Hematopoietic multipotent progenitor cell treated with erythropoietin and hydrocortisone succinate and interleukin-3 and kit ligand, for 17 days (in vitro differentiated cells): ENCODE results near the gene PROB1.
"Not testable (repeated sequence)": the region's sequence is repeated elsewhere in the genome, so short reads cannot be mapped to it uniquely, and the experiment has no call there.

Source experiments
- DNase-seq: peaks from one replicate; pipeline ENCODE4 v3.0.0-alpha.2; 2015; ENCODE audit warnings: low spot score

PROB1 gene, protein sequence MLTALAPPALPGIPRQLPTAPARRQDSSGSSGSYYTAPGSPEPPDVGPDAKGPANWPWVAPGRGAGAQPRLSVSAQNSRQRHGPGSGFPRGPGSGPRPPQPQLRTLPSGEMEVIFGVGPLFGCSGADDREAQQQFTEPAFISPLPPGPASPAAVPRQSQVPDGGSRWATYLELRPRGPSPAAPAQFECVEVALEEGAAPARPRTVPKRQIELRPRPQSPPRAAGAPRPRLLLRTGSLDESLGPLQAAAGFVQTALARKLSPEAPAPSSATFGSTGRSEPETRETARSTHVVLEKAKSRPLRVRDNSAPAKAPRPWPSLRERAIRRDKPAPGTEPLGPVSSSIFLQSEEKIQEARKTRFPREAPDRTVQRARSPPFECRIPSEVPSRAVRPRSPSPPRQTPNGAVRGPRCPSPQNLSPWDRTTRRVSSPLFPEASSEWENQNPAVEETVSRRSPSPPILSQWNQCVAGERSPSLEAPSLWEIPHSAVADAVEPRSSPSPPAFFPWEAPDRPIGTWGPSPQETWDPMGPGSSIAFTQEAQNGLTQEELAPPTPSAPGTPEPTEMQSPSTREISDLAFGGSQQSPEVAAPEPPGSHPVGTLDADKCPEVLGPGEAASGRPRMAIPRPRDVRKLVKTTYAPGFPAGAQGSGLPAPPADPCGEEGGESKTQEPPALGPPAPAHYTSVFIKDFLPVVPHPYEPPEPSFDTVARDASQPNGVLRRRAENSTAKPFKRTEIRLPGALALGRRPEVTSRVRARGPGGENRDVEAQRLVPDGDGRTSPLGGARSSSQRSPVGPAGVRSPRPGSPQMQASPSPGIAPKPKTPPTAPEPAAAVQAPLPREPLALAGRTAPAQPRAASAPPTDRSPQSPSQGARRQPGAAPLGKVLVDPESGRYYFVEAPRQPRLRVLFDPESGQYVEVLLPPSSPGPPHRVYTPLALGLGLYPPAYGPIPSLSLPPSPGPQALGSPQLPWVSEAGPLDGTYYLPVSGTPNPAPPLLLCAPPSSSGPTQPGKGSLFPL

DNA sequence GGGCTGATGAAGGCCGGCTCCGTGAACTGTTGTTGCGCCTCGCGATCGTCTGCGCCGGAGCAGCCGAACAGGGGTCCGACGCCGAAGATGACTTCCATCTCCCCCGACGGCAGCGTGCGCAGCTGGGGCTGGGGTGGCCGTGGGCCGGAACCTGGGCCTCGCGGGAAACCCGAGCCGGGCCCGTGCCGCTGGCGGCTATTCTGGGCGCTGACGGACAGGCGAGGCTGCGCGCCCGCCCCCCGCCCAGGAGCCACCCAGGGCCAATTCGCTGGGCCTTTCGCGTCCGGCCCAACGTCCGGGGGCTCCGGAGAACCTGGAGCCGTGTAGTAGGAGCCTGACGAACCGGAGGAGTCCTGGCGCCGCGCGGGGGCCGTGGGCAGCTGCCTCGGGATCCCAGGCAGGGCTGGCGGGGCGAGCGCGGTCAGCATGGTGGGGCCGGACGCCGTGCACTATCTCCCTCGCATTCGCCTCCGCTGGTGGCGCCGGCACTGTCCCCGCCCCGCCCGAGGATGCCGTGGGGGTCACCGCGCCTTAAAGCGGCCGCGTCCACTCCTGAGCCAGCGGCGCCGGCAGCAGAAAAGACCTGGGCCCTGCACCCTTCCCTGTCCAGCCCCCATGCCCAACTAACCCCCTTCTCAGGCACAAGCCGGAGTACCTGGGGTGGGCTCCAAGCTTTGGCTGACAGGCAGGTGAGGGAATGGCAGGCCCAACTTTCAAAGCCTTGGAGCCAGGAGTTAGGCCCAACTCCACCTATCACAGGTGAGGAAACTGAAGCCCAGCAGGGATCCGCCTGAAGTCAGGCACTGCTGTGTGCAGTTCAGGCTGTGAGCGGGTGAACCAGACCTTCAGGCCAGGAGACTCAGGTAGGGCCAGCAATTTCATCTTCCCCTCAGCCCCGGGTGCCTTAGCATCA lies at the start of gene PROB1:
Gene PROB1, minus strand, starts transcription at position 451 of the 913 bp plus-strand sequence. Its CDS starts 23 bp downstream, at position 428.
- no peak for DNase-seq

GRCh38 chr5:139443831-139444453 lies 49.0 kb upstream of the PROB1 start:
- DNase-seq = no peak

DNA sequence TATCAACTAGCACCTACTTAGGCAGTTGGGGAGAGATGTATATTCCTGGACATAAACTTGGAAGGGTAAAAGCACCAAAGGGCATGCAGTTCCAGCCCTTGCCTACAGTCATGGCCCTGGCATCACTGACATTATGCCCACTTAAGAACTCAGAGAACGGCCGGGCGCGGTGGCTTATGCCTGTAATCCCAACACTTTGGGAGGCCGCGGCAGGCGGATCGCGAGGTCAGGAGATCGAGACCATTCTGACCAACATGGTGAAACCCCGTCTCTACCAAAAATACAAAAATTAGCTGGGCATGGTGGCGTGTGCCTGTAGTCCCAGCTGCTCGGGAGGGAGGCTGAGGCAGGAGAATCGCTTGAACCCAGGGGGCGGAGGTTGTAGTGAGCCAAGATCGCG lies 45.5 kb upstream of the PROB1 start:
- DNase-seq = not testable (repeated sequence)

DNA sequence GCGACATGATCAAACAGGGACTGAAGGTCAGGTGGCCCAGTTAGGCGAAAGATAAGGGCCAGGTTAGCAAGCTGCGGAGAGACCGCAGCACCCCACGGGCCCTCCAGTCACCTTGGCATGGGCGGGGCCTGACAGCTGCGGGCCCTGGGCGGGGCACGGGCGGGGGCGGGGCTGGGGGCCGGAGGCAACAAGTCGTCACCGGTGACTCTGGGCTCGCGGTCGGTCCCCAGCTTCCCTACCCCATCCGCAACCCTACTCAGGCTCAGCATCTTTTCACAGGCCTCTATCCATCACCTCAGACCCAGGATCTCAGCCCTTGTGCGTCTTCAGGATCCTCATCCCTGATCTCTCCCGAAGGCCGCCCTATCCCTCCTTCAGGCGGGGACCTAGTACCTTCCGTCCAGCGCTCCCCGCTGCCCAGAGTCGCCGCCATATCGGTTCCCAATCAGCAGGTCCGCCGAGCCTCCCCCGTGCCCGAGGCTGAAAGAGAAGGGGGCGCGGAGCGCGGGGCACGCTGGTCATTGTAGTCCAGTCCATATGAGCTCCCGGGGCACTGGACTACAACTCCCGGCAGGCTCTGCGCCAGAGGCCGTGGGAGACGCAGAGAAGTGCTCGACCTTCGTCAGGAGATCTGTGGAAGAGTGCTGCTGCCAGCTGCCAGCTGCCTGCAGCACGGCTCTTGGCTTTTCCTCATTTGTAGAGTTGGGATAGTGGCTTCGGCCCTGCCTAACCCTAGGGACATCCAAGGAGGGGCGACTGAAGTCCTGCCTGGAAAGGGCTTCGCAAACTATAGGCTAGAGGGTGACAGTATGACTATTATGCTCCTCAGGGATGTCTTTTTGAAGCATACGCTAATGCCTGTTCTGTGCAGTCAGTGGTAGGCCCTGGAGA lies 44.4 kb upstream of the PROB1 start, which contains the start of gene DNAJC18:
Gene DNAJC18, minus strand, starts transcription at position 513 of the 891 bp plus-strand sequence. Its CDS starts 80 bp downstream, at position 433.
- peak; percentile 83 for DNase-seq

GRCh38 chr5:139438707-139439012 lies 43.8 kb upstream of the PROB1 start:
- DNase-seq = no peak

- no peak for DNase-seq
Measured at GRCh38 chr5:139435676-139436075, 40.8 kb upstream of the PROB1 start.

- DNase-seq = no peak
Measured at GRCh38 chr5:139431706-139432105, 36.8 kb upstream of the PROB1 start.

- no peak for DNase-seq
Measured at GRCh38 chr5:139430015-139430414, 35.1 kb upstream of the PROB1 start.

DNA sequence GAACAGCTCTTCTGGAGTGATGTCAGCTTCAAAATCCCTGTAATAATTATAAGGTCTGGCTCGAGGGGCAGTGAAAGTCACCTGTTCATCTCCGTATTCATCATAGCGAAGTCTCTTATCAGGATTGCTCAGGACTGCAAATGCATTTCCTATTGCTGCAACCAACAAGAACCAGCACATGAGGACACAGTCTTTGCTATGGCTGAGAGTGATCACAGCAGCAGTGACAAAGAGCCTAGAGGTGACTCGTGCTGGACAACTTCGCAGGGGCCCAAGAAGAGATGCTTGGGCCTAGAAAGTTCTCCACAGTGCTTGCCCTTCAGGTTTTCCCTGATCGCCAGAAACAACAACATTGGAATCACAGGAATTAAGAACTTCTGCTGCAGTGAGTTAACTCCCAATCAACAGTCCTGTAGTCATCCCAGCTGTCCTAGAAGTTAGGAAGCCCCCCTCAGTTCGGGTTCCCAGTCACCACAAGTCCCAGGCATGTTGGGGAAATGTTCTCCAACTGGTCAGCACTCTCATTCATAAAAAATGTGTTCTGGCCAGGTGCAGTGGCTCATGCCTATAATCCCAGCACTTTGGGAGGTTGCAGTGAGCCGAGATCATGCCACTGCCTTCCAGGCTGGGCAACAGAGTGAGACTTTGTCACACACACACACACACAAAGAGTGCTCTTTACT lies 31.4 kb upstream of the PROB1 start:
- no peak for DNase-seq

GRCh38 chr5:139425497-139425896 lies 30.6 kb upstream of the PROB1 start:
- DNase-seq = no peak

DNA sequence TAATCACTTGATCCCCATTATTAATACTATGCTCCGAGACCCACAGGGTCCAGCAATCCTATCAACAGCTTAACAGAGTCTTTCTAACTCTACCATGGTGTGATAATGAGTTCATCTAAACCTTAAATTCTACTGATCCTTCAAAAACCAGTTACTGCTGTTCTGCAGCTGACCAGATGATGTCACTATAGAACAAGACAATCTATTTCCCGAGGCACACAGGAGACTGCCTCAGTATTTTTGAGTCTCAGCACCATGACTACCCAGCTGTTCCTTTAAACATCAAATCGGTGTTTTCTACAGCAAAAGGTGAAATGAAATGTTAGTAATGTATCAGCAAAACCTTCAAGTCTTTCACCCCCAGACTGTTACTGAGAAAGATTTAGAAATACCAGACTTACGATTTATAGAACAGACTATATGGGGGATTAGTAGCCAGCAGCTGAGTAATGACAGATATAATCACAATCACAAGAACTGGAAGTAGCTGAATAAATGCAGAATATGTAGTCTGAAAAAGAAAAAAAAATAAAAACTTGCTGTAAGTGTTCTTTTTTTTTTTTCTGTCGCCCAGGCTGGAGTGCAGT lies 27.5 kb upstream of the PROB1 start:
- DNase-seq = peak; percentile 68

DNA sequence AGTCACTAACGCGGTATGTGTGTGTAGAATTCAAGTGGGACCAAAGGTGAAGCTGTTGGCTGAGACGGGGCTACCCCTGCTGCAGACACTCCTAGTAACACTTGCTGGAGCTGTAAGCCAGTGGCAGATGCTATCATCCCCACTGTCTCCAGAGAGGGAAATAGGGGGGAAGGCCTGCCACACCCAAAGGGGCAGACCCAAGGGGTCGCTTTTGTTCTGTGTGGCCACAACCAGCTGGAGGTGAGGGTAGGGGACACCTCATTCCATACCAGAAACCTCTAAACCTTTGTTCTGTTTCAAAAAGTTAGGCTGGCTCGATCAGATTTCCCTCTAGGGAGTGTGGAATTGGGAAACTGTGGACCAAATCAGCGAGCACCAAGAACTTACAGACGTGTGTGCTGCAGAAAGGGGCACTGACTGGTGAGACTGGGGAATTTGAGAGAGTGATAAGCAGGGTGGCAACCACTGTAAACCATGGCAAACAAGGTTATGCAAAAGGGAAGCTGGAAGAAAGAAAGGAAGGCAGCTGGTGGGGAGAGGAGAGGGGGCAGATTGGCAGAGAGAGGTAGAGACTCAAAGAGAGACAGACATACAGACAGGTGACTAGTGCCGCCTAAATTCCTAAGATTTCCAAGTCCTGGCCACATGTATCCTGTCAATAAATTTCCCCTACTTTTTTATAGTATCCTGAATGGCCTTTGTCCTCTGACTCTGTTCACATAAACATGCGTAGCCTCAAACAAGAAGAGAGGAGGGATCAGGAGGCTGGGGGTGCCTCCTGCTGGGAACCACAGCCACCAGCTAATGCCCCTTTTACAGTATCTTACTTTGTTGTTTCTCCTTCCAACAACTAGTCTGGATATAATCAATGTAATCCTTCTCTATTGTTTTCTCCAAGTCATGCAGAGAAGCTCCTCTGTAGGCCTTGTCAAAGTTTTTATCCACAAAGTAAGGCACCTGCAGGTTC lies 24.6 kb upstream of the PROB1 start:
- DNase-seq = no peak

- DNase-seq = no peak
Measured at GRCh38 chr5:139418793-139419192, 23.9 kb upstream of the PROB1 start.

DNA sequence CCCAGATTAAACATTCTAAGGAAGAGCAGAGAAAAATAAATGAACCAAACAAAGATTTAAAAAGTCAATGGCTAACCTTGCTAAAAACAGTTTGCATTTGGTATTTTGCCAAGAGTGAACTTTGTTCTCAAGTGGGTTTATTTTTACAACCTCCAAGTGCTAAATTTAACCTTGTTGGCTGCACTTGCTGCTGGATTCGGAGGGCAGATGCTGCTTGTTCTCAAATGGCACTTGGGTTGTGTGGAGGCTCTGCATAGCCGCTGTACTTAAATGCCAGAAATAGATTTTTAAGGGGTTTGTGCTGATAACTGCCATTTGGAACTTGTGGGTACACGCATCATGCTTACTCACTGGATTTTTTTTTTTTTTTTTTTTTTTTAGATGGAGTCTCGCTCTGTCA lies 22.3 kb upstream of the PROB1 start:
- DNase-seq = no peak

DNA sequence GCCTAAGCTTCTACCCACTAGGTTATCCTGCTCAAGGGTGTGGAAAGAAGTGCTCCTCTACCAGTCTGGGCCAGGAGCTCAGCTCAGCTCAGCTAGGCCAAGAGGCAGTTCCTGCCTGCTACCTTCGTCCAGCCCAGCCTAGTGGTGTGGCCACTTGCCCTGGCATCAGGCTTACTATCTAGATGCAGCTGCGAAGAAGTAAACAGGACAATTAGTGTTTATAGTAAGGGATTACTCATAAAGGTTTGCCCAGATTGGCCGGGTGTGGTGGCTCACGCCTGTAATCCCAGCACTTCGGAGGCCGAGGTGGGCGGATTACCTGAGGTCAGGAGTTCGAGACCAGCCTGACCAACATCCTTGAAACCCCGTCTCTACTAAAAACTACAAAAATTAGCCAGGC lies 21.7 kb upstream of the PROB1 start:
- no peak for DNase-seq

DNA sequence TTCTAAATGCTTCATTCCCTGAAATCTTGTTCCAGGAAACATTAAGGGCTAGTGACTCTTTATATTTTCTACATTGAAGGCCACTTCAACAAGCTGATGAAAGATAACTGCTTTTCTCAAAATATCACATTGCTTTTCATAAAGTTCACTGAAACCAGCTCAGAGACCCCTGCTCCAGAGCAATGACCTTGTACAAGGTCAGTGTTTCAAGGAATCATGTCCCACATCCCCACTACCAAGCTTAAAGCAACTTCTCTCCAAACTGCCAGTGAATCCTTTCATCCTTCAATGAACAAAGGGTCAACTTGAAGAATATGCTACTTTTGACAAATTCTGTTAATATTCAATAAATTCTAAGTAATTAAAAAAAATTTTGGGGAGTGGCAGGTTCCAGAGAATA lies 21.0 kb upstream of the PROB1 start:
- no peak for DNase-seq

DNA sequence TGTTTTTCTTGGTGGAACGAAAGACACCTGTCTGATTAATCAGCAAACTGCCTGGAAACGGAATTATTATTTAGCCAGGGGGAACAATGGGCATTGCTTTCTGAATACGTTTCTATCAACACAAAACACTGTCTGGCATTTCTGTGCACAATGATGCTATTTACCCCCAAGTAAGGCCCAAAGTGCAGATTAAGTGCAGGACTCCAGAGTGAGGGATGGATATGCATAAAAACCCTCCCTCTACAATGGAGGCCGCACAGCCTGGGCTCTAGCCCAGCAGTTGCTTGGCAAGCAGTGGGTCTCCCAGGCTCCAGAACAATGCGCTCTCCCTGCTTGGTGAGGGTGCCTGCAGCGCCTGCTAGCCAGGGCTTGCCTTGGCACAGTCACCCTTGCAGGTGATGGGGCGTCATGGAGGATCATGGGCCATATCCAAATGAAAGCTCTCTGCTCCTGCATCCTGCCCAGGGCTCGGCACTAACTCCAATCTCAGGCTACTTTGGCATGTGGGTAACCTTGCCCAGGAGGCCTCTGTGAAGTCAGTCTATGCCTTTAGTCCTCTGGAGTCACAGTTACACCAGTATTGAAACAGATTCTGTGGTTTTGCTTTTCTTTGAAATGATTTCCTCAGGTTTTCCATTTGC lies 20.4 kb upstream of the PROB1 start:
- no peak for DNase-seq
